ENCODE data around the gene PDE11A.

PDE11A gene

DNA sequence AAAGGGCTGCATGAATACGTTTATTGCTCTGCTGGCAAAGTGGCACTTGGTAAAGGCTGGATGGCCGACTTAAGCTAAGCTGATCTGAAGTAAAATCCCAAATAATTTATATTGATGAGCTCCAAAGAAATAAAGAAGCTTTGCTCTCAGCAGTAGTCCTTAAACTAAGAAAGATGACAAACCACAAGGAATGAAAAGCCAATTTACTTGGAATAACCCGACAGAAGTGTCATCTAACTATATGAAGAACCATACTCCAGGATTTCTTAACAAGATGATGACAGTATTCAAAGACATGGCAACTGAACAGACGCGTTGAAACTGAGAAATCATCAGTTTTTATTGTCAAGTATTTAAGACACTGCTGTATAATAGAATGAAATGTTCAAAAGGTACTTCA lies 294.1 kb downstream of the PDE11A start:
- no peak for FAIRE-seq
- no peak for DNase-seq (ENCODE audit: insufficient read length, low spot score)

DNA sequence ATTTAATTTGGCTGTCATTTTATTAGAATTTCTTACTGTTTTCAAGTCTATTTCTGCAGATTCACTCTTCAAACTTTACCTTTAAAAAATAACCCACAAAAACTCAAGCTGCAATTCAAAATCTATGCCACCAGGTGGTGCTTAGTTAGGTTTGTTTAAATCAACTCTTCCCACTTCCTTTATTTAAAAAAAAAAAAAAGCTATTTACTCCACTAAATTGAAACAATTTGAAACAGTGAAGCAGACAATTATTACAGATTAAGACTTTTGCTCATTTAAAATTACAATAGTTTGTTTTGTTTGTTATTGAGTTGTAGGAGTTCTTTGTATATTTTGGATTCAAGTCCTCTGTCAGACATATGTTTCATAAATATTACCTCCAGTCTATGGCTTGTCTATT lies 300.0 kb downstream of the PDE11A start:
- peak; percentile 59 for FAIRE-seq

DNA sequence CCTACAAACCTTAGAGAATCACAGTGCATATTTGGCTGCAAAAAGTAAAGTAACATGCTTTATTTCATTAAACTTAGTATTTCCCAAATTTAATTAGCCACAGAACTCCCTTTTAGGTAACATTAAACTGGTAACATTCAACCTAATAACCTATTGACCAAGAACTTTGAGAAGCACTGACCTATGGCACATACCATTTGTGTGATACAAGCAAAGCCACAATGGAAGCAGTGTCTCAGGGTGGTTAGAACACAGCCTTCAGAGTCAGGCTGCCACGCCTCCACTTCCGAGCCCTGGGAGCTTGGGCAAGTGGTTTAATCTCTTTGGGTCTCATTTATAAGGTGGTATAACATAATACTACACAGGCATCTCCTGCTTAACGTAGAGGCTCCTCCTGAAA lies 301.4 kb downstream of the PDE11A start:
- no peak for FAIRE-seq
- DNase-seq (ENCODE audit: insufficient read length, low spot score): no peak

More for the DNA sequence above, 300.0 kb downstream of the PDE11A start:
- no peak for DNase-seq (ENCODE audit: insufficient read length, low spot score)

DNA sequence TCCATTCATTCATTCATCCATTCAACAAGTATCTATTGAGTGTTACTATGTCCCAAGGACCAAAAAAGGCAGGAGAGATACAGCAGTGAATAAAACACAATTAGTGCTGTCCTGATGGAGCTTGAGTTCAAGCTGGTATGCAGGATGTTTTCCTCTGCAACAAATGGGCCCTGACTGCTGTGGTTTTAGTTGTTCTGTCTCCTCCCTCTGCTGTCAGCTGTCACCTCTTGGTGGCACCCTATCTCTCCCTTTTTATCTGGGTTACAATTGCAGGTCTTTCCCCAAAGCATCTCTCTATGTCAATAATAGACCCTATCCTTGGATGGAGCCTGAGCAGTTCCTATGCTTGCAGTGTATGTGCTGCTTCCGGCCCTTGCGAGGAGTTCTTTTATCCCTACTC lies 304.8 kb downstream of the PDE11A start:
- no peak for DNase-seq (ENCODE audit: insufficient read length, low spot score)
- FAIRE-seq: no peak

DNA sequence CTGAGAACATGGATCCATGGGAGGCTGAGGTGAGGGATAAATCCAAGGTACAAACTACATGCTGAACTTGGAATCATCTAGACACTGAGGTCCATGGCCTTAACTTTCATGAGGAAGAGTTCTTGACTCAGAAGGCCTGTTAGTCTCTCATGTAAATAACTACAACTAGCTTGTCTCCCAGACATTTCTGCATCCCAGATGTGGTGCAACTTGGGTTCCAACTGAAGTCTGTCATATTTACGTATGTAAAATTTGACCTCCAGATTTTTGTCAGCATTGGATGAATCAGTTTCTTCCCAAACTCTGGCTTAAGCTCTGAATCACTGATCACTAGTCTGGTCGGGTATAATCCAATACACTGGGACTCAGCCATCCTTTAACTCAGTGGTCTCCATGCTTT lies 306.9 kb downstream of the PDE11A start:
- no peak for DNase-seq (ENCODE audit: insufficient read length, low spot score)
- FAIRE-seq: no peak

DNA sequence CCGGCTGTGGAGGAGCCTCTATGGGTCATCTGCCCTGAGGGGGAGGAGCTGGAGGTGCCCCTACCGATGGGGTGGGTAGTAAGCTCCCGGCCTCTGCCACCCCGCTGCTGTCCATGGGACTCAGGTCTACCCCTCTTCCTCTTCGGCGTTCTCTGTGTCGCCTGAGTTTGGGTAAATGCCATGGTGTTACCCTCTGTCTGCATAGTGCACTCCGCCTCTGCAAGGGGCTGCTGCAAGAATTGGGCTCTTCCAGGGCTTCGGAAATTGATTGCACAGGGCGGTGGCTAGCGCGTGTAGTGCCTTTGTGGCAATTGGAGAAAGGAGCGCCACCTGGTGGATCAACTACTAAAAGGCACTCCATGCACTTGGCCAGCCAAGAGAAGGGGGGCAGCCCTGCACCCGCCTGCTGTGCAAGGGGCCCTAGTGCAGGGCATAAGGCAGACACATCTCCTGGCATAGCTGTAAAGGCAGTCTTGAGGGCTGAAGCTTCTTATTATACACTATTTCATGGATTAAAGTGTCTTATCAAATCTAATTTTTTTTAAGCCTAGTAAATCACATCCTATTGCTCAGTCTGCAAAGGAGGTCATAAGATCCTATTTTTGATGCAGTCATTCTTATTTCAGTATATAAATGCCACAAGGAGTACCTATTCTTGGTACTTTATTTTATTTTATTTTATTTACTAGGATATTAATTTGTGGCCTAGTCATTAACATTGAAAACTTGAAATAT lies 308.9 kb downstream of the PDE11A start:
- peak; percentile 37 for DNase-seq (ENCODE audit: insufficient read length, low spot score)
- peak; percentile 78 for FAIRE-seq

DNA sequence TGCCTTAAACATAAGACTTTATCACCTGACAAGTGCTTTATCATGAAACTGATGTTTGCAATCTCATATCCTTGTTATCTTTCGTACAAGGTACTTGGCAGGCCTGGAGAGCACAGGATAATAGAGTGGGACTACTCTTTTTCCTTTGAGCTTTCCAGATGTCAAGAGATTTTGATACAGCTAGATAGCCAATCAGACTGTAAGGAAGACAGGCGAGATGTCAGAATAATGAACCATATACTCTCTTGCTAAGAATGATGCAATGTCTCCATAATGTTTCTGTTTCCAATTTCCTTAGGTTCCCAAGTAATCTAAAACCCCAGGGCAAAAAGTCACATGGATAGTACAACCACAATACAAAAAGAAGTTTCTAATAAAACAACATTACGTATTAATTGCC lies 313.1 kb downstream of the PDE11A start:
- DNase-seq (ENCODE audit: insufficient read length, low spot score) (no peak), FAIRE-seq (no peak)

DNA sequence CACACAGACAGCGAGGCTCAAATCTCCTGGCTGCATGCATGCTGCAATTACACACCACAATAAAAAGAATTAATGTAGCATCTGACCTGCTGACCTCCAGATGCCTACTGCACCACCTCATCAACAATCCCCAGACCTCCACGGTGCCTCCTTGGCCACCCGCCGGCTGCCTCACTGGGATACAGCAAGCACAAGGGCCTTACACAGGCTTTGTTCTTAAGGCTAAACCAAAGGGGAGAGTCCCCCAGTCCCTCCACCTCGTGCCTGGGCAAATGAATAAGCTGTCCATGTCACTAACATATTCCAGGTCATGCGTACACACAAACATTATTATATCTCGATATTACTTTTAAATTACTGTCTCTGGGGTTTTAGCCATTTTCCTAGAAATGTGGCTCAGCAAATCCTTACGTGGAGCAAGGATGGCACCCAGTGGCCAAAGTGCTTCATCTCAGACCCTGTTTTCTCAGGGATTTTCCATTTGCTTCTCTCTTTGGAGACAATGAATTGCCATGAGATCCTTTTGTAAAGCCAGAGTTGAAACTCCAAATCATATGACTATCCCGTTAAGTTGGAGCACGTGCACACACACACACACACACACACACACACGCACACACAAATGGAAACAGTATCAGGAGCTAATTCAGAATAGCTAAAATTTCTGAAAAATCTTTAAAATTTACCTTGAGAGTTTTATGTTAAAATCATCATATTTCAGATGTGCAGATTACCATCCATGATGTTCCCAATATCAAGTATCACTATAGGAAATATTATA lies 313.8 kb downstream of the PDE11A start:
- FAIRE-seq (no peak), DNase-seq (ENCODE audit: insufficient read length, low spot score) (no peak)

DNA sequence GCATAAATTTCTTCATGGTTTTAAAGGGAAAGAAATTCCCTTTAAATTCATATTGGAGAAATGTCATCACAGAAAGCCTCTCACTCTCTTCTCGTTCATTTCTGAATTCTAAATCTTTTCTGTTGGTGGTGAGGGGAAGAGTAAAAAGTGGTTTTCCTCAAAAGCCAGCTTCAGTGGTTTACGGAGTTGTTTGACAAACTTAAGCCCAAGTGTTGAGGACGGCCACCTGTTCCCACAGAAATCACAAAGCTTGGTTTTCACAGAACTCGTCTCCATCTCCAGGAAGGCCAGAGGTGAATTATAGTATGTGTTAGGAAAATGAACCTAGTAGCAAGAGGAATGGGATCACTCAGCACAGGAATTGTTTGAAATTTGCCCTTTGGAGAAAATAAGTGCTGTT lies 316.2 kb downstream of the PDE11A start:
- DNase-seq (ENCODE audit: insufficient read length, low spot score) (no peak), FAIRE-seq (no peak)

DNA sequence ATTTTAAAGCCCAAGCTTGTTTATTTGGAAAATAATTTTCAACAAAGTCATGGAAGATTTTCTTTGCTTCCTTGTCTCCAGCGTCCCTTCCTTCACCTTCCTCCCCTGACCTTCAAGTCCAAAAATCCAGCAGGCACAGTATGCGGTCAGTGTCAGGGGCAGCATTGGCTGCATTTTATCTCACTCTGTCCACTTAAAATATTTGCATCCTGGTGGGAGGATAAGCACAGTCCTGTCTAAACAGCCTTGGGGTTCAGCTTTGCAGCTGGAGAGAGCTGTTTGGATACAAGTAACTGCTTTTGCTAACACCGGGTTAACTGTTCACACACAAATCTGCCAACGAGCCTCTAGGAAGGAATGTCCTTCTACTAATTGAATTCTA lies 318.1 kb downstream of the PDE11A start:
- FAIRE-seq (no peak), DNase-seq (ENCODE audit: insufficient read length, low spot score) (no peak)

DNA sequence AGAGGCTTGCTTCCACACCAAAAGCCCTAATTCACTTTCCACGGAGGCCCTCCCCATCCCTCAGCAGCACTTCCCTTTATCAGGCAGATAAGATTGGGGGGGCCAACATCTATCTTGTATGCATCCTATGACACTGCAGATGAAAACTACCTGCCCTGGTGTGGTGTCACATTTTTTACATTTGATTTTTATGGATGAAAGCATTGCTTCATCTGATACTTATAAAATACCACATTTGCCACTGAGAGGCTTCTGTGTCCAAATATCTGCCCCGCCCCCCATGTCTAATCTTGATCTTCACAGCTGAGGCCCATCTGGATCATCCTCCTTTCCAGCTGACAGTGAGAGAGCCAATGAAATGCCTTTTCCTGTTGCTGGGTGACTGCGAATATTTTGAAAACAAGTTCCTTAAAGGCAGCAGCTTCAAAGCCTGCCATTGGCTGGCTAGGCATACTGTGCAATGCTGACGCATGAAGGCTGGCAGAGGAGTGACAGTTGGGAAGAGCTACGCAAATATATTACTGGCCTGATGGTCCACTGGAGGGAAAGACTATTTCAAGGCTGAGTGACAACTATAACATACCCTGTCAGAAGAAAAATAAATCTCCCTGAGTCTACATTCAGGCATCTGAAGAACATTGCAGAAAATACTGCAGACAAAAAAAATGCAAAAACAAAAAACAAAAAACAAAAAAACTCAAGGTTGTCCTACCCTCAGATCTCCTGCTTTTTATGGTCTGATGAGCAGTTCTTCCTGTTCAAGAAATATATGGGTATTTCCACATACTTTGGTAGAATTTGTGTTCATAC lies 318.7 kb downstream of the PDE11A start:
- FAIRE-seq: no peak
- no peak for DNase-seq (ENCODE audit: insufficient read length, low spot score)

DNA sequence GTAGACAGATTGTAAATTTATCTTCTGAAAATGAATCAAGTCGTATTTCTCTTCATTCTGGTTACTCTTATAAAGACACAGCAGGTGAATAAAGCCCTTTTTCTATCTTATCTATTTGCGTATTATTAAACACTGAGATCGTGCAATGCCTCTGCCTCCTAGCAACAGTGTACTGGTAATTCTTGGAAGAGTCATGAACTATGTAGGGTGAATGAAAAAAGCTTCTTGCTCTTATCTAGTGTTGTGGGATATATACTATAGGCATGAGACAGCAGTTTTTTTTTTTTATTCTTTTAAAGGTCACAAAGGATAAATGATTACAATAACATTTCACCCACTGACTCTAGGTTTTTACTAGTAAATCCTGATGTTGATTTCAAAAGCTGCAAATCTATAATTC lies 324.2 kb downstream of the PDE11A start:
- DNase-seq (ENCODE audit: insufficient read length, low spot score) (no peak), FAIRE-seq (no peak)

DNA sequence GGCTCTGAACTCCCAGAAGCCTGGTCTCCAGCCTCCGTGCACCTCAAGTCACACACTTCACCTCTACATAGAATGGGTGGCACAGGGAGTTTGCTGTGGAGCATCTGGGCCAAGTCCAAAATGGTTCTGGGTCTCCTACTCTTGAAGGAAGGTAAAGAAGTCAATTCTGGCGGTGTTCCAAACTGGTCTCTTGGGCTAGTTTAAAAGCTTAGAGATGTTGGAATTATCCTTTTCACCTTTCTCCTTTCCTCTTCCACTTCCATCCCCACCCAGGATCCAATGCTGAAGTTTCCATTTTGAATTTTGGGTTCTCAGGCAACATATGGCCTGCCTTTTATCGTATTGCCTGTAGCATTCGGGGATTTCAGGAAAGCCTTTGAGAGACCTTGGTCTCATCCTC lies 325.2 kb downstream of the PDE11A start:
- FAIRE-seq: no peak

DNA sequence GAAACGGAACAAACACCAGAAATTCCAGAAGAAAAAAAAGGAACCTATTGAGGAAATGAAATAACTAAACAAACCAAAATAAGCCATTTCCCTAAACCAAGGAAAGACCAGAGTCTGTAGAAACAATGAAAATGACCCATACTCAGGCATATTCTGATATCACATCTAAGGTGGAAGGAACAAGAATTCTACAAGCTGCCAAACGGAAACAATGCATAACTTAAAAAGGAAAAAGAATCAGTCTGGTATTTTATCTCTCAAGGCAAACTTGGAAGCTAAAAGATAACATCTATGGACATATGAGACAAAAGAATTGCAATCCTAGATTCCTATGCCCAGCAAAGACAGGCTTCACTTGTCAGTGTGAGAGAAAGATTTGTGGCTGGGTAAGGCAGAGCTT lies 326.2 kb downstream of the PDE11A start:
- FAIRE-seq: no peak
- no peak for DNase-seq (ENCODE audit: insufficient read length, low spot score)

More for the DNA sequence above, 325.2 kb downstream of the PDE11A start:
- no peak for DNase-seq (ENCODE audit: insufficient read length, low spot score)

DNA sequence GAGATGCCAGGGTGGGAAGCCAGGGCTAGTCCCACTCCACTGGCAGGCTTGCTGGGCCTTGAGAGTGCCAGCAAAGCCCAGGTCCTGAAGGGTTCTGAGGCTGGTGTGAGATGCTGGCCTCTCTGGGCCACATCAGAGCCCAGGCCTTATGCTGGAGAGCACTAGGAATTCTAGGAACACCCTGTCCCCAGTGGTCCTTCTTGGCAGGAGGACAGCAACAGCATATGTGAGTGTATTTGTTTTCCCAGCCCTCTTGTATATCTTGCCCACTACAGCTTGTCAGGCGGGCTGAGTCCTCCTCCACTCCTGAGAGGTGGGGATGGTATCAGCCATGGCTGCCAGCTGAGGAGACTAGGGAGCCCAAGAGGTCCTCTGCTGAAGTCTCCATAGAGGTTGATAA lies 327.0 kb downstream of the PDE11A start:
- DNase-seq (ENCODE audit: insufficient read length, low spot score) (no peak), FAIRE-seq (no peak)

DNA sequence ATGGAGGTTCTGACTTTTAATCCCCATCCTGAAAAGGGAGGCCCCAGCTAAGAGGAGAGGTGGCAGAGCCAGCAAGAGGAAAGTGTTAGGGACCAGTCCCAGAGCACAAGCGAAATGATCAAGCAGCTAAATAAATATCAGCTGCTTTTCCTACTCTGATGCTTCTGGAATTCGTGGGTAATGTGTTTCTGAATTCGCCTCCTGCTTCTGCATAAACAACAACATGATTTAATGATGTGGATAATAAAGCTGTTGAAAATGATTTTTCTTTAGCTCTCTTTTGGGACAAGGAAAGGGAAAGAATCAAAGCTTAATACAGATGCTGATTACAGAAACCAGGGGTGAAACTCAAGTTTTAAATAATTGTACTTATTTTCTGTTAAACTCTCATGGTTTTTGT lies 329.7 kb downstream of the PDE11A start:
- no peak for FAIRE-seq
- no peak for DNase-seq (ENCODE audit: insufficient read length, low spot score)

DNA sequence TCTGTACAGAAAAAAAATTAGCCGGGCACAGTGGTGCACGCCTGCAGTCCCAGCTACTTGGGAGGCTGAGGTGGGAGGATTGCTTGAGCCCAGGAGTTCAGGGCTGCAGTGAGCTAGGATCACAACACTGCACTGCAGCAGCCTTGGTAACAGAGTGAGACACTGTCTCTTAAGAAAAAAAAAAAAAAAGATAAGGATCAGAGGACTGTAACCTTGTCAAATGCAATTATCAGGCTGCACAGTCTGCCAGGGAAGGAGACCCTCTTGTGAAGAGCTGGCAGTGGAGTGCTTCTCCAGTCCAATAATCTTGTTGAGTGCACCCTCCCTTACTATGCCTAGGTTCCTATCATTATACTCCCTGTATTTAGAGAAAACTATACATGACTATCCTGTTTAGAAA lies 330.7 kb downstream of the PDE11A start:
- FAIRE-seq (no peak), DNase-seq (ENCODE audit: insufficient read length, low spot score) (no peak)

DNA sequence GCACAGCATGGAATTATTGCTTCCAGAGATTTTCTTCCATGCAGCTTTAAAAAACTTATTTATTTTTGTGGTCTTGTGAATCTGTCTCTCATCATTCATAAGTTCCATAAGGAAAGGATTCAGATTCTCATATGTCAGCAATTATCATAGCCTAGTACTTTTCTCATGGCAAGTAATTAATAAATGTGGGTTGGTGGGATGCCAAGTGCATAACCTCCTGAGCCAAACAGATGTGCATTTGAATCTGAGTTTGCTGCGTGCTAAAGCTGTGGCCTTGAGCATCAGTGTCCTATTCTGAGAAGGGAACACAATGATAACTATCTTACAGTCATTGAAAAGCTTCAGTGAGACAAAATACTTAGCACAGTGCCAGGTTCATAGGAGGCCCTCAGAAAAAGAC lies 331.9 kb downstream of the PDE11A start:
- DNase-seq (ENCODE audit: insufficient read length, low spot score): no peak
- no peak for FAIRE-seq

DNA sequence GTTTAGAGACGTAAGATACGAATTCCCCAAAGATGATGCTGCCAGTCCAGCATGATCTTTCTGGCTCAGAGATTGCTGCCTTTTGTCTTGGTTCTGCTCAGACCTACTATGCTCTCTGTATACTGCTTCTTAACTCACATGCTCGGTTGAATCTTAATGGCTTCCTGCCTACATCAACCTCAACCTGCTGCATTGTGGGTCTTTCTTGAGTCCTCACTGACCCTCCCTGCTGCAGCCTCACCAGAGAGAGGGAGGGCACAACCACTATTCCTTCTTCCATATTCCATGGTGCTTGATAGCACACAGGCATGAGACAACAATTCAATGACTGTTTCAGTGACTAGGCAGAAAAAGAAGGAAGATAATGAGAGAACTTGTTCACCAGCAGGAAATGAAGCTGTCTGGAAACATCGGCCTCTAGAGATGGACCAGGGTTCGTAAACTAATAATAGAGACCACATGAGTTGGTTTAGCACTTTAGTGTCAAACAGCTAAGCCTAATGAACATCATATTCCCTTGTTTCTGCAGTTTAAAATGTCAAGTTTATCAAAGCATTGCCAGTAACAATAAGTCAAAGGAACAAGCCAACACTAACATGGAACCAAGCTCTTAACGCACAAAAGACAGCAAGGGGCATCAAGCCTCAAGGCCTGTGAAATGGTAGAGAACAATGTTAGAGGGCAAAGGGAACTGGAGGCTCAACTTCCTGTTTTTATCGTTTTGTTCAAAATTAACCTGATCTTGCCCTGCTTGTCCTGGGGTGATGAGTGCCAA lies 333.9 kb downstream of the PDE11A start:
- no peak for DNase-seq (ENCODE audit: insufficient read length, low spot score)
- FAIRE-seq: no peak

DNA sequence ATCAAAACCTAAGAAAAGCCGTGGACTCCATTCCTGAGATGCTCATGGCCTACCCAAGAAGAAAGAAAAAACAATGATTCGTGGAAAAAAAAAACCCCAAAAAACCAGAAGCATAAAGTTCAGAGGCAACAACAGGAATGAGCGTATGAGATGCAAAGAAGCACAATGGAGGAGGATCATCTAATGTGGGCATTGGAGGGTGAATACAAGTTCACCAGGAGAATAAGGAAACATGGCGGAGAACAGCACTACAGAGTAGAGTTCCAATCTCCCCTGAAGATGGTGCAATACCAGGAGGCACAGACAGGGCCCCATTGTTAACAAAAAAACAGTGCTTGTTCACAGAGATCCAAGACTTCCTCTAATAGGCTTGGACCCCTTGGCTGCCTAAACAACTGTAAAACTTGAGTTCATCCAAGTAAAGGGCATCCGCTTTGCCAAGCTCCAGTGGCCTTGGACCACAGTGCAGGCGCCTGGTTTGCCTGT lies 337.2 kb downstream of the PDE11A start:
- FAIRE-seq: no peak
- DNase-seq (ENCODE audit: insufficient read length, low spot score): no peak
